PFSK-1 (cell line): ENCODE data around the gene SYNE1.

Experiments
- FOXP2 ChIP-seq: optimal IDR thresholded peaks from 2 replicates; pipeline ENCODE3; 2011; ENCODE audit warnings: borderline replicate concordance, control low read depth, inconsistent platforms; ENCODE audit not compliant: insufficient read depth; ENCODE audit errors: extremely low read length, extremely low read depth
- POLR2AphosphoS5 ChIP-seq: IDR thresholded peaks from 2 replicates; pipeline ENCODE4 v1.6.1; 2012; ENCODE audit warnings: low read depth, mild to moderate bottlenecking, control low read depth, low read length, moderate library complexity
- REST ChIP-seq, 2 experiments: IDR thresholded peaks; 2 replicates each; pipeline versions ENCODE4 v1.6.1 to v1.8.0; 2011 to 2012; ENCODE audit warnings: low read depth in 2 of 2, low read length in 2 of 2, control low read depth in 1 of 2, inconsistent platforms in 1 of 2, mild to moderate bottlenecking in 1 of 2, moderate library complexity in 1 of 2; ENCODE audit not compliant: insufficient read depth in 1 of 2
- SIN3A ChIP-seq: IDR thresholded peaks from 2 replicates; pipeline ENCODE4 v1.6.1; 2012; ENCODE audit warnings: mild to moderate bottlenecking, low read length, moderate library complexity, borderline replicate concordance; ENCODE audit not compliant: insufficient read depth
- TAF1 ChIP-seq: IDR thresholded peaks from 2 replicates; pipeline ENCODE4 v1.6.1; 2012; ENCODE audit warnings: low read length, control low read depth, borderline replicate concordance; ENCODE audit not compliant: insufficient read depth

SYNE1 gene

DNA sequence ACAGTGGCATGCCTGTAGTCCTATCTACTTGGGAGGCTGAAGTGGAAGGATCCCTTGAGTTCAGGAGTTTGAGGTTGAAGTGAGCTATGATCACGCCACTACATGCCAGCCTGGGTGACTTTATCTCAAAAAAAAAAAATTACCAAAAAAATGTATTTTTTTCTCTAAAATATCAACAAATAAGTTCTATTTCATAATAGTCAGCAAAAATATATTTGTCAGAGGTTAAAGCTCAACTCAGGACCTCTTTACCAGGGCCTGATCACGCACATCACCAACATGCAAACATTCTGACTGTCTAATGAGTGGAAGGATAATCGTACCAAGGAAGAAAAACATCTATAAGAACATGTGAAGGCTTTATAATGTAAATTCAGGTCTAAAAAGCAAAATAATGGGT is 387.0 kb downstream of the SYNE1 start:
- no peak for TF ChIP-seq TAF1
- TF ChIP-seq FOXP2 = no peak
- TF ChIP-seq SIN3A = no peak
- TF ChIP-seq REST (IDR thresholded peaks at IDR 0.05; ENCODE audit: insufficient read depth in 1 of 2, low read depth in 2 of 2, low read length in 2 of 2) = no peak
- TF ChIP-seq POLR2AphosphoS5 = no peak

GRCh38 chr6:152248980-152249379 is 388.2 kb downstream of the SYNE1 start:
- TF ChIP-seq POLR2AphosphoS5 (no peak), REST (IDR thresholded peaks at IDR 0.05; ENCODE audit: insufficient read depth in 1 of 2, low read depth in 2 of 2, low read length in 2 of 2) (no peak), FOXP2 (no peak), TAF1 (no peak), SIN3A (no peak)

GRCh38 chr6:152246554-152247337 is 390.4 kb downstream of the SYNE1 start:
- no peak for TF ChIP-seq POLR2AphosphoS5
- no peak for TF ChIP-seq FOXP2
- TF ChIP-seq REST (IDR thresholded peaks at IDR 0.05; ENCODE audit: insufficient read depth in 1 of 2, low read depth in 2 of 2, low read length in 2 of 2) = no peak
- no peak for TF ChIP-seq SIN3A
- no peak for TF ChIP-seq TAF1

DNA sequence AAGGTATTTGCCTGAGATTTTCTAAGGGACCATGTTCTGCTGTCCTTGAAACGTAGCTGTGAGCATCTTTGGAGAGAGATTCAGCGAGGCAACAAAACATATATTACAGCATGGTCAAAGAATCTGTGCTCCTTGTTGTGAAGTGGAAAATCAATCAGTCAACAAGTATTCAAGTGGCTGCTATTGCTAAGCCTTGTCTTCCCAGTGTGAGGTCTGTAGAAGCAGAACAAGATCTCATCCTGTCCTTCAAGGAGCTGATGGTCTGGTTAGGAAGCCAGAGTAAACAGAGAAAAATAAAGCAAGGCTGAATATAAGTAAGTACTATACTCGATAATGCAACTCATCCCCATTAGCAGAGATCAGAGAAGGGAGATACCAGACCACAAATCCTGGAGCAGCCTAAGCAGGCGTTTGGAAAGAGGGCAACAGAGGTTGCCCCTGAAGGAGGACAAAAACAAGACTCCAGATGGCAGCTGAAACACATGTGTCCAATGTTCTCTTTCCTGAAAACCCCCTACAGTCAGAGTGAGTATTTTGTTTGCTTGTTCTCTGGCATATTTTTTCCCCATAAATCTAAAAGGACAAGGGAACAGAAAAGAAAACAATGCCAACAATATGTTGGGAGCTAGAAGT is 392.0 kb downstream of the SYNE1 start:
- TF ChIP-seq POLR2AphosphoS5 = no peak
- no peak for TF ChIP-seq REST (IDR thresholded peaks at IDR 0.05; ENCODE audit: insufficient read depth in 1 of 2, low read depth in 2 of 2, low read length in 2 of 2)
- TF ChIP-seq SIN3A = no peak
- no peak for TF ChIP-seq TAF1
- no peak for TF ChIP-seq FOXP2
